Measurements from ENCODE around the gene PDPK1.

Gene PDPK1

DNA sequence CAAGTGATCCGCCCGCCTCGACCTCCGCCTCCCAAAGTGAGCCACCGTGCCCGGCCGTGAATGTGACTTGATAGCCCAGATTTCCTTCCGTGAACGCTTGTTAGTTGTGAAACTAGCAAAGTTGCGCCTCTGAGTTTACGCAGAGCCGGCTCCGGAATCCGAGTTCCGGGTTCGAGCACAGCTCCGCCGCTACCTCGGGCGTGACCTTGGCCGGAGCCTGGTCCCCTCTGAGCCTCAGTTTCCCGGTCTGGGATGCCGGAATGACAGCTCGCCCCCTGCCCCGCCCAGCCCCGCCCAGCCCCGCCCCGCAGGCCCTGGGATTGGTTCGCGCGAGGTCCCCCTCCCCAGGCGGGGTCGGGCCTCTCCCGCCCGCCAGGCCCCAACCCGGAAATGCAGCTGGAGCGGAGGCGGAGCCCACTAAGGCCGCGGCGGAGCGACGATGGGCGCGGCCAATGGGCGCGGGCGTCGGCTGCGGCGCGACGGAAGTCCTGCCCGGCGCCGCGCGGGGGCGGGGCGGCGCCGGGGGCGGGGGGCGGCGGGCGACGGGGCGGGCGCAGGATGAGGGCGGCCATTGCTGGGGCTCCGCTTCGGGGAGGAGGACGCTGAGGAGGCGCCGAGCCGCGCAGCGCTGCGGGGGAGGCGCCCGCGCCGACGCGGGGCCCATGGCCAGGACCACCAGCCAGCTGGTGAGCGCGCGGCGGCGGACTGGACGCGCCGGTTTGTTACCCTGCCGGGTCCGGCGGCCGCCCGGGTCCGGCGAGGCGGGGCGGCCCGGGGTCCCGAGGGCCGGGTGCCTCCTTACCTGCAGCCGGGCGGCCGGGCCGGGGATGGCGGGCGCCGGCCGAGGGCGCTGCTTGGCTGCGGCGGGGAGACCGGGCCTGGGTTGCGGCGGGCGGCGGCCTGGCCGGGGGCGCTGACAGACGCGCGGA is at the start of gene PDPK1:
Gene PDPK1 (plus strand): TSS at position 571 of the 929 bp plus-strand sequence. CDS start 92 bp downstream, at position 663.
- peak; percentile 88 for DNase-seq (ENCODE audit: low read depth)

DNA sequence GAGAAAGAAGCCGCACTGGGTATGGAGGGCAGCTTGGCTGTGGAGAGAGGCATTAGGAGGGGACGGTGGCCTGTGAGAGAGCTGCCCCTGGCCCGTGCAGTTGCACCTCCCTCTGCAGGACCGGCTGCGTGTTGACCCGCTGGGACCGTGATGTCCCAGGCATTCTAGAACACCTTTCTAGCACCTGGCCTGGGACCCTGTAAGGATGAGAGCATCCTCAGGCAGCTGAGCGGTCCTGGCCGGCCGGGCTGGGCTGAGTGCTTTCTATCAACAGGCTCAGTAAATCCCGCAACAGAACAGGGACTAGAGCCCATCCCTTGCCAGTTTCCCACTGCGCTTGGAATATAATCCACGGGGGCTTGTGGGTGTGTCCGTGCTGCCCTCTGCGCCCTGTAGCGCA is 48.2 kb upstream of the PDPK1 start:
- DNase-seq (ENCODE audit: low read depth) = no peak

DNA sequence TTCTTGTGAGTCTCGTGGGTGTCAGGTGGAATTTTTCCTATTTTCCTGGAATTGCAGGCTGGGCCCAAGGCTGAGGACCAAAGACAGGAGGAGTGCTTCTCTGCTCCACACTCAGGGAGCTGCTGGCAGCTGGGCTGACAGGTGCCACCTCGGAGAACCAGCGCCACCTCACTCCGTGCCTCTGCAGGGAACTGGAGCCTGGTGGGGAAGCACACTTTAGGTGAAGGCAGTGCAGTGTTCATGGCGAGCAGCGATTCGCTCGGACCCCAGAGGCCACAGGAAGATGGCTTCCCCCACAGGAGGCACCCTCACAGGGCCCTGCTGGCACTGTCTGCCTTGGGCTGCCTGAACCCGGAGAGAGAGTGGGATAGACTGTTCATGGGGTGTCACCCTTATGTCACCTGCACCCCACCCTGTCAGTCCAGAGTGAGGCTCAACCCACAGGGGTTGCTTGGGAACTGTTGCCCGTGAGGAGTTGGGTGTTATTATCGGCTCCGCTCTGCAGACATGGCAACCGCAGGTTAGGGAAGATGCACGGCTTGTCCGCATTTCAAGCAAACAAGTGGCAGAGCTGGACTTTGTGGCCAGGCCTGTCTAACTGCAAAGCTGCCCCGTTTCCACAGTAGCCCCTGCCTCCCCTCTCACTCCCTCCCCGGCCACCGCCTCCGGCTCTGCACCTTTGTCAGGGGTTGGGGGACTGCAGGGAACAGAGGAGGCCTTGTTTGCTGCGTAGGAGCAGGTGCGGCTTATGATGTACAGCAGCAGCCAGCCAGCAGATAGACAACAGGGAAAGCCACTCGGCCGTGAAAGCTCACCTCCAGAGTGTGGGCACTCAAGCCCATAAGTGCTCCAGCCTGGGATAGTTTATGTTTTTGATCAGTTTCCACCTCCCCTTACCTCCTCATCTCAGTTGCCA is 47.4 kb upstream of the PDPK1 start:
- DNase-seq (ENCODE audit: low read depth) = no peak

DNA sequence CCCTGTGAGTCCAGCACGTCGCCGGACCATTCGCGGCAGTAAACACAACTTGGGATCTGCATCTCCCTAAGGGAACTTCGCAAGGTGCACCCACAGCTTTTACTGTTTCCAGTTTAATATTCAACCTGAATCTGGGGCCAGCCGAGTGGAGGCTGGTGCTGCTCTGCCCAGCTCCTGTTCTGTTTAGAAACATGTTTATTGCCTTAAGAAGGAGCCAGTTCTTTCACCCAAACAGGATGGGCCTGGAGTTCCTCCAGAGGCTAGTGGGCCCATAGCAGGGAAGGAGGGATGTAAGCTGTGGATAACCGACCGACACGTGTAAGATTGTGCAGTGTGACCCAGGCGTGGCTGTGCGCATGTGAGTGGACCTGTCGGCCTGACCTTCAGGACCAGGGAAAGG is 45.5 kb upstream of the PDPK1 start:
- no peak for DNase-seq (ENCODE audit: low read depth)

DNA sequence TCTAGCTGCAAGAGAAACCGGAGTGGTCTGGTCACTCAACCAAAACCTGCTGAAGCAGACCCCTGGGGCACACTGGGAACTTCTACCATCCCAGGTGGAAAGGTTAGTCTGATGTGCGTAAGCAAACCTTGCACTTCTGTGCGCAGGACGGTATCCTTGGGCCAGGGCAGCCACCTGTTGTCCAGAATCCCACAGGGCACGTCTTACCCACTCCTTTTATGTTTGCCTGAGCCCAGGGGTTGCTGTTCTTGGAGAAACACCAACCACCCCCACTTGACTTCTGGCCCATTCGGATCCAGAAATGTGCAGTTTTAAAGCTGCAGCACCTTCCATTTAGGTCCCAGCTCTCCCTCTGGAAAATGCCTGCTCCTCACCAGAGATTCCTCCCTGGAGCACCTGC is 44.2 kb upstream of the PDPK1 start:
- DNase-seq (ENCODE audit: low read depth) = no peak

DNA sequence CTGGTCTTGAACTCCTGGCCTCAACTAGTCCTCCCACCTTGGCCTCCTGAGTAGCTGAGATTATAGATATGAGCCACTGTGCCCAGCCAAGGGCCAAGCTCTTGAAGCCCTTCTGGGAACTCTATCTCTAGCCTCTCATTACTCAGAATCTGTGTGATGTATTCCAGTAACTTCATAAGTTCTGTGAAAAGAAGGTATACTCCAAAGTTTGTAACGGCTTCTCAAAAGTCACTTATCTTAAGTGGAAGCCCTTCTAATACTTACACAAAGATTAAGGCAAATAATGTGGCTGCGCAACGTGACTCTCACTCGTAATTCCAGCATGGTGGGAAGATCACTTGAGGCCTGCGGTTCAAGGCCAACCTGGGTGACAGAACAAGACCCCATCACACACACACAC is 43.2 kb upstream of the PDPK1 start:
- no peak for DNase-seq (ENCODE audit: low read depth)

DNA sequence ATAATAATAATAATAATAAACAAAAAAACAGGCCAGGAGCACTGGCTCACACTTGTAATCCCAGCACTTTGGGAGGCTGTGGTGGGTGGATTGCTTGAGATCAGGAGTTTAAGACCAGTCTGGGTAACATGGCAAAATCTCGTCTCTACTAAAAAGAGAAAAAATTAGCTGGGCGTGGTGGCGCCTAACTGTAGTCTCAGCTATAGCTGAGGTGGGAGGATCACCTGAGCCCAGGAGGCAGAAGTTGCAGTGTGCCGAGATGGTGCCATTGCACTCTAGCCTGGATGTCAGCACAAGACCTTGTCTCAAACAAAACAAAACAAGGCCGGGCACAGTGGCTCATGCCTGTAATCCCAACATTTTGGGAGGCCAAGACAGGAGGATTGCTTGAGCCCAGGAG is 42.8 kb upstream of the PDPK1 start:
- DNase-seq (ENCODE audit: low read depth) = no peak

DNA sequence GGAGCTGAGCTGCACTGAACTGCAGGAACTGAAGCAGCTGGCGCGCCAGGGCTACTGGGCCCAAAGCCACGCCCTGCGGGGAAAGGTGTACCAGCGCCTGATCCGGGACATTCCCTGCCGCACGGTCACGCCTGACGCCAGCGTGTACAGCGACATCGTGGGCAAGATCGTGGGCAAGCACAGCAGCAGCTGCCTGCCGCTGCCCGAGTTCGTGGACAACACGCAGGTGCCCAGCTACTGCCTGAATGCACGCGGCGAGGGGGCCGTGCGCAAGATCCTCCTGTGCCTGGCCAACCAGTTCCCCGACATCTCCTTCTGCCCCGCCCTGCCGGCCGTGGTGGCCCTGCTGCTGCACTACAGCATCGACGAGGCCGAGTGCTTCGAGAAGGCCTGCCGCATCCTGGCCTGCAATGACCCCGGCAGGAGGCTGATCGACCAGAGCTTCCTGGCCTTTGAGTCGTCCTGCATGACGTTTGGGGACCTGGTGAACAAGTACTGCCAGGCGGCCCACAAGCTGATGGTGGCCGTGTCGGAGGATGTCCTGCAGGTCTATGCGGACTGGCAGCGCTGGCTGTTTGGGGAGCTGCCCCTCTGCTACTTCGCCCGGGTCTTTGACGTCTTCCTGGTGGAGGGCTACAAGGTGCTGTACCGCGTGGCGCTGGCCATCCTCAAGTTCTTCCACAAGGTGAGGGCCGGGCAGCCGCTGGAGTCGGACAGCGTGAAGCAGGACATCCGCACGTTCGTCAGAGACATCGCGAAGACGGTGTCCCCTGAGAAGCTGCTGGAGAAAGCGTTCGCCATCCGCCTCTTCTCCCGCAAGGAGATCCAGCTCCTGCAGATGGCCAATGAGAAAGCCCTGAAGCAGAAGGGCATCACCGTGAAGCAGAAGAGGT is 41.4 kb upstream of the PDPK1 start:
- no peak for DNase-seq (ENCODE audit: low read depth)

DNA sequence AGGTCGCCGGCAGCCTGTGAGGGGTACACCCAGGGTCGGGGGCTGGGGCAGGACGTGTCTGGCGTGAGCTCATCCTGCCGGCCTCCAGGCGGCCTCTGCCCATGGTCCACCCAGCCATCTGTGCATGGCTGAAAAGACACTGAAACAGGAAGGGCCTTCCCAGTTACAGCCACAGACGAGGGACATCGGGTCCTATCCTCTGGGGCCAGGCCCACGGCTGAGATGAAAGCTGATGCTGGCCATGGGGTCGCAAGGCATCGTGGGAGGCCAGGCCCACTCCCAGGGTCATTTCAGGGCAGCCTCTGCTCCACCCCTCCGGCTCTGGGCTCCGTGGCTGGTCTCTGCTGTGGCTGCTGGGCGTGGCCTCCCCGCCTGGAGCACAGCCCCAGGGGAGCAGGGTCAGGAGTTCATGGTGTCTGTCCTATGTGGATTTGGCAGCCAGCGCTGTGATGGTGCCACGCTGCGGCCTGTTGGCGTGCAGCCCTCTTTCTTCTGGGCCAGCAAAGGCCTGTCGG is 40.6 kb upstream of the PDPK1 start:
- no peak for DNase-seq (ENCODE audit: low read depth)

DNA sequence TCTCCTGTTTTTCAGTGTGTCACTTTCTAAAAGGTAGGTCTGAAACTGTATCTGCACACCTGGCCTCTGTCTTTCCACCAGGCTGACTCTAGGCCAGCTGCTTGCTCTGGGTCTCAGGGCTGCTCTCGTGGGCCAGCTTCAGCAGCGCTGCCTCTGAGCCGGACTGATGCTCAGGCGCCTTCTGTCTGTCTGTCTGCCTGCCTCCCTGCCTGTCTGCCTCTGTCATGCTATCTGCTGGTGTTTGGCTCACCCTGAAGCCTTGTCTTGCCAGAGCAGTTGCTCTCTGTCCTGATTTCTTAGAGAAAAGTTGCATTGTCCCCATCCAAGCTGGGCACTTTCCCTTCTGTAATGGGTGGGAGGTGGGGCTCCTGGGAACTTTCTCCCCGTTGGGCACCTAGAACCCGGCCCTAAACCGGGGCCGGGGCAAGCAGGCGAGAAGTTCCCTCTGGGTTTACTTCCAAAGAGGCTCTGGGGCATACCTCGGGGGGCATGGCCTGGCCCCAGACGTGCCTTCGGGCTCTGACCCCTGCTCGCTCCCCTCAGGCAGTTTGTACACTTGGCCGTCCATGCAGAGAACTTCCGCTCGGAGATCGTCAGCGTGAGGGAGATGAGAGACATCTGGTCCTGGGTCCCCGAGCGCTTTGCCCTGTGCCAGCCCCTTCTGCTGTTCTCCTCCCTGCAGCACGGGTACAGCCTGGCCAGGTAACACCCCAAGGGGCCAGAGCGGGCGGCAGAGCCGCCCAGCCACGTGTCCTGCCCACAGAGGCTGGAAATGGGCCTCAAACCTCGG is 39.9 kb upstream of the PDPK1 start:
- DNase-seq (ENCODE audit: low read depth) = no peak

DNA sequence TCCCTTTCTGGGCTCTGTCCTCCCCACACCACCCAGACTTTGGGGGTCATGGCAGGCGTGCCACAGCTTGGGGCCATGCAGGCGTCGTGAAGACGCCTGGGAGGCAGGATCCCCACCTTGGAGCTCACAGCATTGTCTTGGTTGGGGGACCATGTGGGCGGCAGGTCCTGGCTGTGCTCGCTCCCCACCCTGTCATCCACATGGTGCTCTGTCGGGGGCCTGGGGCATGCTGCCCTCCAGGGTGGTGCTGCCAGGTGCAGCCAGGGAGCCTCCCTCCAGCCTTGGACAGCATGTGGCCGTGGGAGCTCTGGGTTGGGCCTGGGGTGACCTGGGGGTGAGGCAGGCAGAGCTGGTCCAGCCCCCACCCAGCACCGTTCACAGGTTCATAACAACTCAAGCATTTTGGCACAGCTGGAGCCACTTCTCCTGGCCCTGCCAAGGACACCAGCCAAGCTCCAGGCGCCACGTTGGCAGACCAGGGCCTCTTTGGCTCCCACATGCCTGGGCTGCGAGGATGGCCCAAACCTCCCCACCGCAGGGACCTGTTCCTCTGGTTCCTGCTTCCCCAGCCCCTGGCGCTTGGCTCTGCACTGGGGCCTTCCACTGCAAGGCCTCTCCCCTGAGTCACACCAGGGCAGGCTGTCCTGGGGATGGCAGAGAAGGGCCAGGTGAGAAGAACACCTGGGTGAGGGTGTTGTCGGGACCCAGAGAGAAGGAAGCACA is 39.1 kb upstream of the PDPK1 start:
- no peak for DNase-seq (ENCODE audit: low read depth)

DNA sequence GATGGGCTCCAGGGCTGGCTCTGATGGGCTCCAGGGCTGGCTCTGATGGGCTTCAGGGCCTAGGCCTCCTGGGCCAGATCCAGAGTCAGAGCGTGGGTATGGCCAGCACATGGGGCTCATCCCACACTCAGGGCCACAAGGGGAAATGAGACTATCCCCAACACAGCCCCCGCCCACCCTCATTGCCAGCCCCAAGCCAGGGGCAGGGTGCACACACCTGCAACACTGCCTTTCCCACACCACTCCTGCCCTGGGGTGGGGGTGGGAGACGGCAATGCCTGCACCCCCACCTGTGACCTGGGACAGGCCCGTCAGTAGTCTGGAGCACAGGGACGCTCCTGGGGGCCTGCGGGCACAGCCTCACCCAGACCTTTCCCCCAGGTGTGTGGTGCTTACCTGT is 38.4 kb upstream of the PDPK1 start:
- no peak for DNase-seq (ENCODE audit: low read depth)

DNA sequence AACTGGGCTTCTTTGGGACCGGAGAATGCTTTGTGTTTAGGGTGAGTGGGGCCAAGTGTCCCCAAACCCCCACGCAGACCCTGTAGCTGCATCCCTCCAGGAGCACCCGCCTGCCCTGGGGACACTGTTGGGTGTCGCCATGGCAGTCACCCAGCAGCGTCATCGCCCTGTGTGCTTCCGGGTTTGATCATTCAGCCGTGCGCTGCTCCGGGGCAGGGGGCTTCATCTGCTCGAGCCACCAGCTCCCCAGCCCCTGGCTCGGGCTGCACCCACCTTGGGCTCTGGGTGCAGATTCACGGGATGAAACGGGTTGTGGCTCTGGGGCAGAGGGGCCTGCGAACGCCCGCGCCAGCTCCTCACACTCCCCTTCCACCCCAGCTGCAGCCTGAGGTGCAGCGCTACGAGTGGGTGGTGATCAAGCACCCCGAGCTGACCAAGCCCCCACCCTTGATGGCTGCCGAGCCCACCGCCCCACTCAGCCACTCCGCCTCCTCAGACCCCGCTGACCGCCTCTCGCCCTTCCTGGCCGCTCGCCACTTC is 37.9 kb upstream of the PDPK1 start:
- no peak for DNase-seq (ENCODE audit: low read depth)

DNA sequence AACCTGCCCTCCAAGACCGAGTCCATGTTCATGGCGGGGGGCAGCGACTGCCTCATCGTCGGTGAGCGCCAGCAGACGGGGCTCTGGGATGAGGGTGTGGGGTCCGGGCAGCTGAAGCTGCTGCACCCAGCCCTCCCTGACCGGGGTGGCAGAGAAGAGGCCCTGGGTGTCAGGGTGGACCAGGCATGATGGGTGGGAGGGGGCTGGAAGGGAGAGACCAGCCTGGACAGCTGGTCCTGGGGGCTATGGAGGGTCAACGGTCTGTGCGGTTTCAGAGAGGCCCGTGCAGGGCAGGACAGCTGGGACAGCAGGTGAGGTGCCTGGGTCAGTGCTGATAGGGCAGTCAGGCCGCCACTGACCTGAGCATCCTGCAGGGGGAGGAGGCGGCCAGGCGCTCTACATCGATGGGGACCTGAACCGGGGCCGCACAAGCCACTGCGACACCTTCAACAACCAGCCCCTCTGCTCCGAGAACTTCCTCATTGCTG is 37.3 kb upstream of the PDPK1 start:
- DNase-seq (ENCODE audit: low read depth) = no peak

DNA sequence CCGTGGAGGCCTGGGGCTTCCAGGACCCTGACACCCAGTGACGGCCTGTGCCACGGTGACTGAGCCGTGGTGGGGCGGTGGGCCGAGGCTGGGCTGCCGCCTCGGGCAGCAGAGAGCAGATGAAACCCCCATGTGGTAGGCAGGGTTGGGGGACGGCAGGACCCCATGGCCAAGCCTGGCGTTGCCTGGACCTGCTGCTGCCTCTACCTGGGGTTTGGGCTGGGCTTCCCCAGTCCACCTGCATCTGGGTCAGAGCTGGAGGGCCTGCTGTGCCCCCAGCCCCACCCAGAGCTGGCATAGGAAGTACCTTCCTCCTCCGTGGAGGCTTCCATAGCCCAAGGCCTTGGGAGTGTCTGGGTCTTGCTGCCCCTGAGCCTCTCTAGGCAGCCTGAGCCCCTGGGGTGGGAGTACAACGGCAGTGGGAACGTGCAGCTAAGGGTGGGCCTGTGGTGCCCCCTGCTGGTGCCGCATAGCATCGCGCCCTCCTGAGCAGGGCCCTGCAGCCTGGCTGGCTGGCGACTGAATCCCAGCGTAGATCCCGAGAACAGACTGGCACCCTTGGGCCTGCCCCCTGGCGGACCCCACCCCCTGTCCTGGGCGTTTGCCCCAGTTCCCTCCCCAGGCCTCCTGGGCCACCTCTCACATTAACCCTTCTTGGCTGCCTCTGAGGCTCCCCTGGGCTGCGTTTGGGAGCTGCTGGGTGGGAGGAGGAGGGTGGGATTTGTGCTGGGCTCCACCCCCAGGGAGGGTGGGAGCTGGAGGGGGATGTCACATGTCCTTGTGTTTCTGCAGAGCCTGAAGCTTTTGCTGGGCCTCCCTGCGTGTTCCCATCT is 36.7 kb upstream of the PDPK1 start:
- DNase-seq (ENCODE audit: low read depth) = no peak

DNA sequence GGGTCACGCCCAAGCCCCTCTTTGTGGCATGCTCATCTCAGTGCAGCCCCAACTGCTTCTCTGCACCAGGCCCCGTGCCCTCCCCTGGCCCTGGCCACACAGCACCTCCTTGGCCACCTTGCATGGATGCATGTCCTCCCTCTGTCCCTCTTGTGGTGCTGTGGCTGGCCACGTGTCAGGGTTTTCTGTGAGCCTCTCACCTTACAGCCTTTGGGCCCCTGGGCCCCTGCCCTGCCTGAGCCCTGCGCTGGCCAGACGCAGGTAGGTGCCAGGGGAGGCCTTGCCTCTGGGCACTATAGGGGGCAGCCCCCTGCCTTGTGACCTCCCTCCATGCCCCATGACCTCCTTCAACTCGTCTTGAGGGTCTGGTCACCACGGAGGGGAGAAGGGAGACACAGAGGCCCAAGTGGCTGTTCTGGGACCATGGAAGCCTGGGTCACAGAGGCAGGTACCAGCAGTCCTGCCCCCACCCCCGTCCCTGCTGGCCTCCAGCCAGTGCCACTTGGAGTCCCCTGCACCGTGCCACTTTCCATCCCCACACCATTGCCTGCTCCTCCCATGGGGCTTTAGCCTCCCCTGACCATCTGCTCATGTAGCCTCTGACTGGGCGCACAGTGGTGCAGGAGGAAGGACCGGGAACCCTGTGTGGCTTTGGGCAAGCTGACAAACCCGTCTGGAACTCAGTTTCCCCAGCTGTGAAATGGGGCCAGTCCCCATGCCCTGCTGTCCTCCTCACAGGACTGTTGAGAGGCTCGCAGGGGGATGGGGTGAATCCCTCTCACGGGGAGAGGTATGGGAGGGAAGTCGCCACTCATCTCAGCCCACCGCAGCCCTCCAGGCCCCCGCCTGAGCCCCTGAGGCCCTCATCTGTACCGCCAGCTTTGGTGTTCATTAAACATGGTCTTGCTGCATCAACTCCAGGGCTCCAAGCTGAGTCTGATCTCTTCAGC is 35.6 kb upstream of the PDPK1 start:
- no peak for DNase-seq (ENCODE audit: low read depth)

DNA sequence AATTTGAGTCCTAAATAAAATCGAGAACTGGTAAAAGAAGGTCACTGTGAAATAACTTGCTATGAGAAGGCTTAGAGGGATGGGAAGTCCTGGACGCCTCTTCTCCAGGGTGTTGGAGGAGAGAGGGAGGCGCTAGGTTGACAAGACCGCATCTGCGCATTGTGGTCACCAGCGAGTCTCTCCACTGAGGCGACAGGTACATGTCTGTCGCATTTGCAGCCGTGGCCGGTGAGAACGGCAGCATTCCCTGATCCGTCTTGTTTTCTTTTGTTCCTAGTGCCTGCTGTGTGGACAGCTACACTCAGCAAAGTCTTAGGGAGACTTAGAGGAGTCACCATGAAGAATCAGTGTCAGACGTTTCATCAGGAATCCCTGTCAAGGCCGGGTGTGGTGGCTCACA is 32.1 kb upstream of the PDPK1 start:
- DNase-seq (ENCODE audit: low read depth) = no peak

All from stromal cell of bone marrow (primary cell).